Measurements from ENCODE around the gene RRP1B. TPM values are rescaled to one million over a fixed set of nuclear protein-coding genes. Genes with fewer than 3 reads are reported as not detected.

The RRP1B gene
- total and polyA plus RNA-seq, 2 experiments from 2014 or later: 54.8 to 95.7 TPM

- ATAC-seq: no peak
- Mint-ChIP-seq H3K4me3 (no peak overlapping the region), H3K9me3 (no peaks in the 10 kb centered on the region), H3K27me3 (ENCODE audit: insufficient read depth, low read depth, poor library complexity) (peaks cover 6% of the 10 kb centered on the region), H3K27ac (no peak overlapping the region), H3K4me1 (no peaks in the 10 kb centered on the region), H3K36me3 (ENCODE audit: low read depth) (peaks cover 97% of the 10 kb centered on the region)
- Histone ChIP-seq H2AFZ (no peak overlapping the region), H3K4me2 (no peak overlapping the region), H3K27me3 (ENCODE audit: insufficient read depth) (no peaks in the 10 kb centered on the region), H3F3A (replicated peaks; ENCODE audit: low read depth) (no peaks in the 10 kb centered on the region; the same call in 1 of the 2 replicates), H3K79me2 (replicated peaks; ENCODE audit: insufficient read depth) (no peaks in the 10 kb centered on the region), H3K36me3 (ENCODE audit: insufficient read depth) (peaks cover 15% of the 10 kb centered on the region), H3K27ac (ENCODE audit: low read depth) (no peak overlapping the region), H3K4me3 (no peak overlapping the region), H3K4me1 (ENCODE audit: insufficient read depth) (no peaks in the 10 kb centered on the region), H4K20me1 (replicated peaks; ENCODE audit: insufficient read depth) (peaks cover 6% of the 10 kb centered on the region), H3K9me2 (ENCODE audit: insufficient read depth) (no peaks in the 10 kb centered on the region)
- DNase-seq (ENCODE audit: low spot score): no peak
- TF ChIP-seq ETS1 (IDR thresholded peaks at IDR 0.05) (no peak), ZNF331 (CRISPR knock-in tag; IDR thresholded peaks at IDR 0.05; ENCODE audit: low read depth) (no peak), JUNB (IDR thresholded peaks at IDR 0.05; ENCODE audit: unreplicated experiment) (no peak), POLR2AphosphoS5 (IDR thresholded peaks at IDR 0.05; ENCODE audit: low read depth) (no peak)
- TF ChIP-seq, protein P1, sequence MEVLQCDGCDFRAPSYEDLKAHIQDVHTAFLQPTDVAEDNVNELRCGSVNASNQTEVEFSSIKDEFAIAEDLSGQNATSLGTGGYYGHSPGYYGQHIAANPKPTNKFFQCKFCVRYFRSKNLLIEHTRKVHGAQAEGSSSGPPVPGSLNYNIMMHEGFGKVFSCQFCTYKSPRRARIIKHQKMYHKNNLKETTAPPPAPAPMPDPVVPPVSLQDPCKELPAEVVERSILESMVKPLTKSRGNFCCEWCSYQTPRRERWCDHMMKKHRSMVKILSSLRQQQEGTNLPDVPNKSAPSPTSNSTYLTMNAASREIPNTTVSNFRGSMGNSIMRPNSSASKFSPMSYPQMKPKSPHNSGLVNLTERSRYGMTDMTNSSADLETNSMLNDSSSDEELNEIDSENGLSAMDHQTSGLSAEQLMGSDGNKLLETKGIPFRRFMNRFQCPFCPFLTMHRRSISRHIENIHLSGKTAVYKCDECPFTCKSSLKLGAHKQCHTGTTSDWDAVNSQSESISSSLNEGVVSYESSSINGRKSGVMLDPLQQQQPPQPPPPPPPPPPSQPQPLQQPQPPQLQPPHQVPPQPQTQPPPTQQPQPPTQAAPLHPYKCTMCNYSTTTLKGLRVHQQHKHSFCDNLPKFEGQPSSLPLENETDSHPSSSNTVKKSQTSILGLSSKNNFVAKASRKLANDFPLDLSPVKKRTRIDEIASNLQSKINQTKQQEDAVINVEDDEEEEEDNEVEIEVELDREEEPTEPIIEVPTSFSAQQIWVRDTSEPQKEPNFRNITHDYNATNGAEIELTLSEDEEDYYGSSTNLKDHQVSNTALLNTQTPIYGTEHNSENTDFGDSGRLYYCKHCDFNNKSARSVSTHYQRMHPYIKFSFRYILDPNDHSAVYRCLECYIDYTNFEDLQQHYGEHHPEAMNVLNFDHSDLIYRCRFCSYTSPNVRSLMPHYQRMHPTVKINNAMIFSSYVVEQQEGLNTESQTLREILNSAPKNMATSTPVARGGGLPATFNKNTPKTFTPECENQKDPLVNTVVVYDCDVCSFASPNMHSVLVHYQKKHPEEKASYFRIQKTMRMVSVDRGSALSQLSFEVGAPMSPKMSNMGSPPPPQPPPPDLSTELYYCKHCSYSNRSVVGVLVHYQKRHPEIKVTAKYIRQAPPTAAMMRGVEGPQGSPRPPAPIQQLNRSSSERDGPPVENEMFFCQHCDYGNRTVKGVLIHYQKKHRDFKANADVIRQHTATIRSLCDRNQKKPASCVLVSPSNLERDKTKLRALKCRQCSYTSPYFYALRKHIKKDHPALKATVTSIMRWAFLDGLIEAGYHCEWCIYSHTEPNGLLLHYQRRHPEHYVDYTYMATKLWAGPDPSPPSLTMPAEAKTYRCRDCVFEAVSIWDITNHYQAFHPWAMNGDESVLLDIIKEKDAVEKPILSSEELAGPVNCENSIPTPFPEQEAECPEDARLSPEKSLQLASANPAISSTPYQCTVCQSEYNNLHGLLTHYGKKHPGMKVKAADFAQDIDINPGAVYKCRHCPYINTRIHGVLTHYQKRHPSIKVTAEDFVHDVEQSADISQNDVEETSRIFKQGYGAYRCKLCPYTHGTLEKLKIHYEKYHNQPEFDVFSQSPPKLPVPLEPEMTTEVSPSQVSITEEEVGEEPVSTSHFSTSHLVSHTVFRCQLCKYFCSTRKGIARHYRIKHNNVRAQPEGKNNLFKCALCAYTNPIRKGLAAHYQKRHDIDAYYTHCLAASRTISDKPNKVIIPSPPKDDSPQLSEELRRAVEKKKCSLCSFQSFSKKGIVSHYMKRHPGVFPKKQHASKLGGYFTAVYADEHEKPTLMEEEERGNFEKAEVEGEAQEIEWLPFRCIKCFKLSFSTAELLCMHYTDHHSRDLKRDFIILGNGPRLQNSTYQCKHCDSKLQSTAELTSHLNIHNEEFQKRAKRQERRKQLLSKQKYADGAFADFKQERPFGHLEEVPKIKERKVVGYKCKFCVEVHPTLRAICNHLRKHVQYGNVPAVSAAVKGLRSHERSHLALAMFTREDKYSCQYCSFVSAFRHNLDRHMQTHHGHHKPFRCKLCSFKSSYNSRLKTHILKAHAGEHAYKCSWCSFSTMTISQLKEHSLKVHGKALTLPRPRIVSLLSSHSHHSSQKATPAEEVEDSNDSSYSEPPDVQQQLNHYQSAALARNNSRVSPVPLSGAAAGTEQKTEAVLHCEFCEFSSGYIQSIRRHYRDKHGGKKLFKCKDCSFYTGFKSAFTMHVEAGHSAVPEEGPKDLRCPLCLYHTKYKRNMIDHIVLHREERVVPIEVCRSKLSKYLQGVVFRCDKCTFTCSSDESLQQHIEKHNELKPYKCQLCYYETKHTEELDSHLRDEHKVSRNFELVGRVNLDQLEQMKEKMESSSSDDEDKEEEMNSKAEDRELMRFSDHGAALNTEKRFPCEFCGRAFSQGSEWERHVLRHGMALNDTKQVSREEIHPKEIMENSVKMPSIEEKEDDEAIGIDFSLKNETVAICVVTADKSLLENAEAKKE (CRISPR knock-in tag; IDR thresholded peaks at IDR 0.05): no peak
Measured at GRCh38 chr21:43691086-43691795, 31.9 kb downstream of the RRP1B start.

Data from GM23338 (cell line).